Caco-2 (cell line): ENCODE measurements around the gene UTP11. TPM values are rescaled to one million over a fixed set of nuclear protein-coding genes. Genes with fewer than 3 reads are reported as not detected.

Experiments
- BruUV-seq: library from RNA; stranded (reverse); fragments of 400-500 nt; replicated peaks from 2 replicates; lab custom pipeline; 2021; lab: Mats Ljungman, UMichigan
- CTCF ChIA-PET: fragments of 300-600 bp; sonication (Branson Sonifier 250); formaldehyde crosslinking; loops from one replicate; lab custom pipeline; 2022; ENCODE audit warnings: antibody characterized with exemption; lab: Charles Lee
- POLR2A ChIA-PET: fragments of 300-600 bp; sonication (Branson Sonifier 250); formaldehyde crosslinking; loops from one replicate; lab custom pipeline; 2022; ENCODE audit warnings: antibody characterized with exemption; lab: Charles Lee
- DNase-seq, 2 experiments: peaks; one replicate each; pipeline versions ENCODE4 v3.0.0 to v3.0.0-alpha.2; 2020 to 2022
- H3K27me3 ChIP-seq: replicated peaks from 2 replicates; pipeline ENCODE4 v1.6.0; 2011; ENCODE audit warnings: low read length; ENCODE audit not compliant: control insufficient read depth, insufficient read depth
- H3K36me3 ChIP-seq: 2 replicates; pipeline ENCODE4 v1.5.1; 2011; ENCODE audit warnings: low read length; ENCODE audit not compliant: control insufficient read depth, insufficient read depth
- H3K4me1 ChIP-seq: fragments of 250-450 bp; sonication (Bioruptor Pico); 2 replicates; pipeline ENCODE4 v1.5.1; 2020; ENCODE audit warnings: mild to moderate bottlenecking
- H3K4me3 ChIP-seq: 2 replicates; pipeline ENCODE4 v1.5.1; 2011; ENCODE audit warnings: low read depth, mild to moderate bottlenecking, control low read depth, low read length
- H3K9me3 ChIP-seq: fragments of 250-450 bp; sonication (Bioruptor Pico); 2 replicates; pipeline ENCODE4 v1.5.1; 2020; ENCODE audit warnings: mild to moderate bottlenecking, moderate library complexity
- H3K27ac Mint-ChIP-seq: one replicate; pipeline ENCODE4 v1.8.0; 2022; ENCODE audit warnings: mixed read lengths; ENCODE audit not compliant: unreplicated experiment
- H3K27me3 Mint-ChIP-seq: one replicate; pipeline ENCODE4 v1.8.0; 2022; ENCODE audit warnings: mixed read lengths; ENCODE audit not compliant: insufficient read depth, unreplicated experiment
- H3K36me3 Mint-ChIP-seq: one replicate; pipeline ENCODE4 v1.8.0; 2022; ENCODE audit warnings: mild to moderate bottlenecking, mixed read lengths; ENCODE audit not compliant: insufficient read depth, unreplicated experiment
- H3K4me1 Mint-ChIP-seq: one replicate; pipeline ENCODE4 v1.8.0; 2022; ENCODE audit warnings: low read depth, mixed read lengths; ENCODE audit not compliant: unreplicated experiment
- H3K4me3 Mint-ChIP-seq: one replicate; pipeline ENCODE4 v1.8.0; 2022; ENCODE audit warnings: mild to moderate bottlenecking, moderate library complexity, mixed read lengths; ENCODE audit not compliant: unreplicated experiment
- H3K9me3 Mint-ChIP-seq: one replicate; pipeline ENCODE4 v1.8.0; 2022; ENCODE audit warnings: mixed read lengths; ENCODE audit not compliant: unreplicated experiment
- intact Hi-C: fragments of 100-400 bp; cut with micrococcal nuclease; formaldehyde crosslinking; loops from one replicate; pipeline ENCODE4 v1.10.0; 2022; ENCODE audit not compliant: unreplicated experiment
- total RNA-seq: library from RNA; stranded (reverse); gene quantifications from 2 replicates; pipeline ENCODE4 v1.2.3, GENCODE V29; 2022
- TF ChIP-seq, protein P1 (sequence below), 2 experiments: fragments of 200-600 bp in 1 of 2; IDR thresholded peaks; 1 replicate in 1 of 2; 2 replicates in 1 of 2; pipeline versions ENCODE4 v1.5.1 to v1.8.0; 2011 to 2022; ENCODE audit warnings: antibody characterized with exemption in 1 of 2, control low read depth in 1 of 2, inconsistent platforms in 1 of 2, low read depth in 1 of 2, low read length in 1 of 2, mild to moderate bottlenecking in 1 of 2, moderate library complexity in 1 of 2; ENCODE audit not compliant: insufficient read depth in 1 of 2, severe bottlenecking in 1 of 2, unreplicated experiment in 1 of 2

Gene UTP11
- total RNA-seq, 1 experiment from 2014 or later, result 29.1 TPM

DNA sequence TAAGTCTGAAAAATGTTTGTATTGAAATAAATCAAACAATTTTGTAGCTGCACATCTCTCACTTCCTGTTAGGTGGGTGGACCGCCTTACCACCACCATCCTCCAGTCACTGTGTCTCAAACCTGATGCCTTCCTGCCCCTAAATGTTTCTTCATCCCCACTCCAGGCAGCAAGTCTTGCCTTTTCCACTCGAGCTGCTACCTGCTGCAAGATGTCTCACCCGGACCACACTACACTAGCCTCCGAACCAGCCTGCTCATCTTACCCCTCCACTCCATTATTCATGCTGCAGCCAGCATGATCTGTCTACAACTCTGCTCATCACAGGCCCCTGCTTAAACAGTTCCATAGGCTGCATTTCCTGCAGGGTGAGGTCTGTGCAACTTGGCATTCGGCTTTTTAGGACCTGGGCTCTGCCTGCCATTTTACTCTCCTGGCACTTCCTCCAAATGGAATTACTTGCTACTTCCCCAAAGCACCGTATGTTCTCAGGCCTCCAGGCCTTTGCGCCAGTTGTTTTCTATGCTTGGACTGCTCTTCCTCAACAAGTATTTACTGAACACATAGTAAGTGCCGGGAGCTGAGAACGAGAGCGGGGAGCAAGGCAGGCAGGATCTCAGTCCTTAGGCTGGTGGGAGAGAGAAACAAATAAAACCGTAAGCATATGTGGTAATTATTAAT is 17.5 kb upstream of the UTP11 start:
- TF ChIP-seq, protein P1, sequence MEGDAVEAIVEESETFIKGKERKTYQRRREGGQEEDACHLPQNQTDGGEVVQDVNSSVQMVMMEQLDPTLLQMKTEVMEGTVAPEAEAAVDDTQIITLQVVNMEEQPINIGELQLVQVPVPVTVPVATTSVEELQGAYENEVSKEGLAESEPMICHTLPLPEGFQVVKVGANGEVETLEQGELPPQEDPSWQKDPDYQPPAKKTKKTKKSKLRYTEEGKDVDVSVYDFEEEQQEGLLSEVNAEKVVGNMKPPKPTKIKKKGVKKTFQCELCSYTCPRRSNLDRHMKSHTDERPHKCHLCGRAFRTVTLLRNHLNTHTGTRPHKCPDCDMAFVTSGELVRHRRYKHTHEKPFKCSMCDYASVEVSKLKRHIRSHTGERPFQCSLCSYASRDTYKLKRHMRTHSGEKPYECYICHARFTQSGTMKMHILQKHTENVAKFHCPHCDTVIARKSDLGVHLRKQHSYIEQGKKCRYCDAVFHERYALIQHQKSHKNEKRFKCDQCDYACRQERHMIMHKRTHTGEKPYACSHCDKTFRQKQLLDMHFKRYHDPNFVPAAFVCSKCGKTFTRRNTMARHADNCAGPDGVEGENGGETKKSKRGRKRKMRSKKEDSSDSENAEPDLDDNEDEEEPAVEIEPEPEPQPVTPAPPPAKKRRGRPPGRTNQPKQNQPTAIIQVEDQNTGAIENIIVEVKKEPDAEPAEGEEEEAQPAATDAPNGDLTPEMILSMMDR (IDR thresholded peaks at IDR 0.05; ENCODE audit: insufficient read depth in 1 of 2, low read depth in 1 of 2, low read length in 1 of 2, severe bottlenecking in 1 of 2, unreplicated experiment in 1 of 2), result no peak
- intact Hi-C loops, result no loop called here
- no peaks in the 10 kb centered on the region for H3K27me3 ChIP-seq
- Mint-ChIP-seq H3K27ac (no peak overlapping the region), H3K36me3 (peaks cover 10% of the 10 kb centered on the region), H3K4me3 (no peak overlapping the region), H3K9me3 (no peaks in the 10 kb centered on the region), H3K27me3 (no peaks in the 10 kb centered on the region), H3K4me1 (peaks cover 8% of the 10 kb centered on the region)
- H3K4me1 ChIP-seq, result peaks cover 7% of the 10 kb centered on the region
- H3K9me3 ChIP-seq, result no peaks in the 10 kb centered on the region
- no peaks in the 10 kb centered on the region for H3K36me3 ChIP-seq
- ChIA-PET CTCF (no interaction called here), POLR2A (no interaction called here)
- BruUV-seq, result TSS peak; percentile 16
- no peak overlapping the region for H3K4me3 ChIP-seq
- DNase-seq, result no peak

DNA sequence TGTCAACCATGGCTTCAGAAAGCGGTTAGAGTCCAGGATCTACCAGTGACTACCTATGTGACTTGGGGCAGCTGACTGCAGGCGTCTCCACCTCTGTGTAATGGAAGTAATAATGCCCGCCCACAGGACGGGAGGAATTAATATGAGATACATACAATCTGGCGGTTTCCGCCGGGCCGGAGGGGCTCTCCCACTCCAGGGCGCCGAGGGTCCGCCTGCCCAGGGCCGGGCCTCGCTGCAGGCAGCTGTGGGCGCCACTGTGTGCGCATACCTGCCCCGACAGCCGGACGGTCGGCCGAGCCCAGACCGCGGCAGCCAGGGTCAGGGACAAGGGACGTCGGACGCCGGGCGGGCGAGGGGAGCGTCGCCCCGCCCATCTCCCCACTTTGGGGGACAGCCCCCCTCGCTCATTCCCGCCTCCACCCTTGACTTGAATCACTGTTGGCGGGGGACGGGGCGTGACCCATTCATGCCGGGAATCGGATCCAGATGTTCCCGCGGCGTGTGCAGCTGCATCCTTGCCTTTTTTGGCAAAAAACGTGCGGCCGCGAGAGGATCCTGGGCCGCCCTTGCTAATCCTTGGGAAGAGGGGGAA is 16.7 kb upstream of the UTP11 start:
- H3K4me3 Mint-ChIP-seq, result no peak overlapping the region
- Histone ChIP-seq H3K4me3 (no peak overlapping the region), H3K4me1 (peaks cover 16% of the 10 kb centered on the region), H3K27me3 (no peaks in the 10 kb centered on the region), H3K9me3 (no peaks in the 10 kb centered on the region), H3K36me3 (no peaks in the 10 kb centered on the region)
- BruUV-seq, result no TSS peak
- intact Hi-C loops, result no loop called here
- H3K27me3 Mint-ChIP-seq, result no peaks in the 10 kb centered on the region
- no peak for DNase-seq
- TF ChIP-seq, protein P1 (IDR thresholded peaks at IDR 0.05; ENCODE audit: insufficient read depth in 1 of 2, low read depth in 1 of 2, low read length in 1 of 2, severe bottlenecking in 1 of 2, unreplicated experiment in 1 of 2), result no peak
- CTCF ChIA-PET, result no interaction called here
- no peaks in the 10 kb centered on the region for H3K9me3 Mint-ChIP-seq
- peaks cover 6% of the 10 kb centered on the region for H3K36me3 Mint-ChIP-seq
- POLR2A ChIA-PET, result no interaction called here
- no peak overlapping the region for H3K27ac Mint-ChIP-seq
- H3K4me1 Mint-ChIP-seq, result peaks cover 8% of the 10 kb centered on the region

DNA sequence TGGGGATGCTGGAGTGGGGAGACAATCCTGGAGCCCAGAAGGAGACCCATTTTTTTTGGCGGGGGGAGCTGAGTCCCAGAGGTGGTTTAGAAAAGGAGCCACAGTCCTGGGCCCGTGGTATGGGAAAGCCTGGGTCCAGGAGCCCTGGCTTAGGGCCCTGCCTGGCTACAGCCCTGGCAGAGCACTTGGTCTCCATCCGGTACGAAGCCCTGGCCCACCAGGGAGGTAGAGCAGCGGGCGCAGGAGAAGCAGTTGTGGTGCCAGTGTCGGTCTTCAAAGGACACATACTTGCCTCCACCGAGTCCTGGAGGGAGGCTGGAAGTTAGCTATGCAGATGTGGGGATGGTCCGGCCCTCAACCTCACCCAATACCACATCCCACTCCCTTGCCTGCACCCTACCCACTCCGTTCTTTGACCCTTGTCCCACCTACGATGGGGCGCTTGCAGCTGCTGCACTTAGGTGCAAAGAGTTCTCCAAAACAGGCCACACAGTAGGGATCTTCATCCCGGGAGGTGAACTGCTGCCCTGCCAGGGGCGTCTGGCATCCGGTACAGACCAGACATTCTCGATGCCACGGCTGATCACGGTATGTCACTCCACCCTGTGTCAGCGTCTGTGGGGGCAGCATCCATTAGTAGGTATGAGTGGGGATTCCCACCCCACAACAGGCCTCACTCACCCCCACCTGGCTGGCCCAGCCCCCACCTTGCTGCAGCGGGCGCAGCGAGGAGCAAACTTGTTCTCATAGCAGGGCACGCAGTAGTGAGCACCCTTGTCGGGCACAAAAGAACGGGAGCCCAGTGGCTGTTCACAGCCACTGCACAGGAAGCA is 15.1 kb upstream of the UTP11 start:
- Mint-ChIP-seq H3K4me3 (no peak overlapping the region), H3K4me1 (peaks cover 8% of the 10 kb centered on the region), H3K27me3 (no peaks in the 10 kb centered on the region), H3K36me3 (peaks cover 6% of the 10 kb centered on the region), H3K27ac (no peak overlapping the region), H3K9me3 (no peaks in the 10 kb centered on the region)
- Histone ChIP-seq H3K27me3 (no peaks in the 10 kb centered on the region), H3K4me3 (no peak overlapping the region), H3K36me3 (no peaks in the 10 kb centered on the region), H3K9me3 (no peaks in the 10 kb centered on the region), H3K4me1 (peaks cover 25% of the 10 kb centered on the region)
- POLR2A ChIA-PET, result no interaction called here
- TF ChIP-seq, protein P1 (IDR thresholded peaks at IDR 0.05; ENCODE audit: insufficient read depth in 1 of 2, low read depth in 1 of 2, low read length in 1 of 2, severe bottlenecking in 1 of 2, unreplicated experiment in 1 of 2), result no peak
- intact Hi-C loops, result no loop called here
- CTCF ChIA-PET, result no interaction called here
- no TSS peak for BruUV-seq
- no peak for DNase-seq
